Measurements from ENCODE around the gene TBX6. TPM values are rescaled to one million over a fixed set of nuclear protein-coding genes. Genes with fewer than 3 reads are reported as not detected.

Gene TBX6
- total and polyA plus RNA-seq, 10 of the 15 experiments (the other 5 are each of a cell fraction or from before 2014, with no cell fraction given): 0.08 to 0.90 (median 0.31) TPM; not detected in 2

DNA sequence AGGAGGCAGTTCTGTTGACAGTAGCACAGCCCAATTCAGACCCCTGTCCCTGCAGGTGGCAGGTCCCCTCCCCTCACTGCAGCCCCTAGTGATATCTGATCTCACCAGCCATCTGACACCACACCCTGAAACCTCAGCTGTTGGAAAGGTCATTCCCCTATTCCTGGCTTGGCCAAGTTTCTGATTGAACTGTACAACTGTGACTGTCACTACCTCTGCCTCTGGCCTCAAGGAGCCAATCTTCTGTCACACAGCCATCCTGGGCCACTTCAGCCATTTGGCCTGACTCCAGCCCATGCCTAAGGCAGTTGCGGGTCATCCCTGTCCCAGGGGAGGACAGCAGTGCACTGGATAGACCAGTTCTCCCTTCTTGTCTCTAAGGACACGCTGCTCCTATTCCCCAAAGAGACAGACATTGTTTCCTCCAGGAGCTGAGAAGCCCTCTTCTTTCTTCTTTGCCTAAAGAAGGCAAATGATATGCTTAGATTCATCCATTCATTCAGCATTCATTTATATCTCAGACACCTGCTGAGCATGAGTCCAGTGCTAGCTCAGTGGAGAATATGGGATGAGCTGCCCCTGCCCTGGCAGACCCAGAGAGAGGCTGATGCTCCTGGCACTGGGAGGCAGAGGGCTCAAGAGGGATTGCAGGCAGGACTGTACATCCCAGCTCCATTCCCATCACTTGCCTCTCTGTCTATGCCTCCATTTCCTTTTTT is 30.7 kb downstream of the TBX6 start:
- ATAC-seq: no peak
- Histone ChIP-seq H3K36me3 (ENCODE audit: control insufficient read depth in 2 of 2, insufficient read depth in 2 of 2, low read length in 1 of 2) (no peaks in the 10 kb centered on the region), H3K4me2 (ENCODE audit: control insufficient read depth, insufficient read depth) (no peak overlapping the region), H3K4me1 (ENCODE audit: control insufficient read depth, insufficient read depth, low read length) (peaks cover 8% of the 10 kb centered on the region), H2AFZ (ENCODE audit: control insufficient read depth, low read depth, low read length) (no peak overlapping the region), H3K4me3 (no peak overlapping the region), H3K9ac (ENCODE audit: control insufficient read depth, insufficient read depth, low read length) (no peak overlapping the region), H3K27ac (ENCODE audit: control insufficient read depth, insufficient read depth) (no peak overlapping the region), H3K9me3 (replicated peaks; ENCODE audit: control insufficient read depth, insufficient read depth, low read length) (no peaks in the 10 kb centered on the region), H3K27me3 (replicated peaks in 1 of 2; ENCODE audit: control insufficient read depth in 2 of 2, insufficient read depth in 2 of 2, low read length in 1 of 2) (no peaks in the 10 kb centered on the region), H3K79me2 (ENCODE audit: control insufficient read depth, insufficient read depth, low read length) (peaks cover 26% of the 10 kb centered on the region), H4K20me1 (ENCODE audit: control insufficient read depth, insufficient read depth) (no peaks in the 10 kb centered on the region)
- in situ Hi-C loops (cut with MboI): no loop called here
- intact Hi-C loops (cut with micrococcal nuclease; ENCODE audit: unreplicated experiment): no loop called here
- no TSS peak for BruUV-seq (replicated peaks)
- ChIA-PET SMC1A (ENCODE audit: uncharacterized antibody, unreplicated experiment) (no interaction called here), CTCF (interaction anchor here (0.7 to 8.5 kb wide), 2 partner anchors 28 to 31 kb away, joined by 3 to 77 read pairs; partner anchors contain the start of gene TBX6), POLR2A (interaction anchor here (0.6 to 0.7 kb wide), 4 partner anchors 68 to 1133 kb away, joined by 3 to 8 read pairs (median 4); no protein-coding TSS in a partner anchor), RAD21 (ENCODE audit: unreplicated experiment) (no interaction called here)
- DNase-seq (ENCODE audit: low read depth, low spot score): no peak
- 57% methylated on average over 2 of the region's 2 CpGs for WGBS (ENCODE audit: insufficient coverage, insufficient replicate concordance, low lambda C conversion rate, missing lambda C conversion rate)
- no peak for FAIRE-seq
- TF ChIP-seq ETV6 (conservative IDR thresholded peaks at IDR 0.05 in 1 of 2, IDR thresholded peaks at IDR 0.05 in 1 of 2; ENCODE audit: borderline replicate concordance in 1 of 2, low read depth in 1 of 2): no peak
- TF ChIP-seq ZNF274 (IDR thresholded peaks at IDR 0.05; ENCODE audit: insufficient read depth, insufficient read length): no peak

DNA sequence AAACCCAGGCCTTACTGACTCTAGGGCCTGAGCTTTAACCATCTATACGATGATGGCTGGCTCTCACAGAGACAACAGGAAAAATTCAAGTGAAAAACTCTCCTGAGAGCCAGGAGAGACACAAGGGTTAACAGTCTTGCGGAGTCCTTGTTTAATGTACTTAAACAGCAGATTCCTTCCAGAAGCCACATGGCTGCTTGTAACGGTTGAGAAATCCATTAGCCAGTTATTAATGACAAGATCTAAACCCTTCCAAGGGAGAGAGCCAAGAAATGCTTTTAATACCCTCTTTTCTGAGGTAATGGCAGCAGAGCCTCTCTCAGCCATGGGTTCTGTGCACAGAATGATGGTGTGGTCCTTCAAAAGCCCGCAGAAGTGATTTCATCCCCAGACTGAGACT is 31.4 kb downstream of the TBX6 start:
- POLR2A ChIA-PET: no interaction called here
- RAD21 ChIA-PET (ENCODE audit: unreplicated experiment): no interaction called here
- Histone ChIP-seq H3K36me3 (ENCODE audit: control insufficient read depth in 2 of 2, insufficient read depth in 2 of 2, low read length in 1 of 2) (no peaks in the 10 kb centered on the region), H4K20me1 (ENCODE audit: control insufficient read depth, insufficient read depth) (no peaks in the 10 kb centered on the region), H3K4me3 (no peak overlapping the region), H3K9ac (ENCODE audit: control insufficient read depth, insufficient read depth, low read length) (no peak overlapping the region), H3K4me2 (ENCODE audit: control insufficient read depth, insufficient read depth) (no peak overlapping the region), H2AFZ (ENCODE audit: control insufficient read depth, low read depth, low read length) (no peak overlapping the region), H3K79me2 (ENCODE audit: control insufficient read depth, insufficient read depth, low read length) (peaks cover 20% of the 10 kb centered on the region), H3K27me3 (replicated peaks in 1 of 2; ENCODE audit: control insufficient read depth in 2 of 2, insufficient read depth in 2 of 2, low read length in 1 of 2) (no peaks in the 10 kb centered on the region), H3K9me3 (replicated peaks; ENCODE audit: control insufficient read depth, insufficient read depth, low read length) (no peaks in the 10 kb centered on the region), H3K27ac (ENCODE audit: control insufficient read depth, insufficient read depth) (no peak overlapping the region), H3K4me1 (ENCODE audit: control insufficient read depth, insufficient read depth, low read length) (peaks cover 8% of the 10 kb centered on the region)
- ATAC-seq: no peak
- SMC1A ChIA-PET (ENCODE audit: uncharacterized antibody, unreplicated experiment): no interaction called here
- 87% methylated on average over 4 of the region's 4 CpGs for WGBS (ENCODE audit: insufficient coverage, insufficient replicate concordance, low lambda C conversion rate, missing lambda C conversion rate)
- TF ChIP-seq ZNF217 (IDR thresholded peaks at IDR 0.05) (no peak), BRCA1 (IDR thresholded peaks at IDR 0.05; ENCODE audit: low read depth, low read length) (no peak), GABPA (IDR thresholded peaks at IDR 0.05; ENCODE audit: low read depth) (no peak)
- DNase-seq (ENCODE audit: low read depth, low spot score): no peak
- BruUV-seq (replicated peaks): no TSS peak
- CTCF ChIA-PET: interaction anchor here (0.7 to 8.5 kb wide), 2 partner anchors 28 to 32 kb away, joined by 3 to 77 read pairs; partner anchors contain the start of gene TBX6
- no peak for FAIRE-seq
- in situ Hi-C loops (cut with MboI) (no loop called here), intact Hi-C loops (cut with micrococcal nuclease; ENCODE audit: unreplicated experiment) (no loop called here)

Measured in GM12878 (cell line).